ENCODE data around the gene FEZF2. TPM values are rescaled to one million over a fixed set of nuclear protein-coding genes. Genes with fewer than 3 reads are reported as not detected.

FEZF2 gene
- total RNA-seq, 2 donors from 2014 or later = not detected

- Histone ChIP-seq H3K27ac (no peak overlapping the region), H3K36me3 (replicated peaks in 1 of 2; ENCODE audit: insufficient read depth in 1 of 2, low read depth in 2 of 2) (no peaks in the 10 kb centered on the region), H3K4me1 (peaks cover 2% of the 10 kb centered on the region), H3K27me3 (peaks cover 0 to 8% of the 10 kb centered on the region in 2 donors), H3K9me3 (no peaks in the 10 kb centered on the region), H3K4me3 (no peak overlapping the region)
- WGBS, 2 donors = 72 to 77% methylated on average over 6 of the region's 6 CpGs
- intact Hi-C loops (cut with DNase I) = no loop called here
- ATAC-seq = no peak
- TF ChIP-seq, protein P1, sequence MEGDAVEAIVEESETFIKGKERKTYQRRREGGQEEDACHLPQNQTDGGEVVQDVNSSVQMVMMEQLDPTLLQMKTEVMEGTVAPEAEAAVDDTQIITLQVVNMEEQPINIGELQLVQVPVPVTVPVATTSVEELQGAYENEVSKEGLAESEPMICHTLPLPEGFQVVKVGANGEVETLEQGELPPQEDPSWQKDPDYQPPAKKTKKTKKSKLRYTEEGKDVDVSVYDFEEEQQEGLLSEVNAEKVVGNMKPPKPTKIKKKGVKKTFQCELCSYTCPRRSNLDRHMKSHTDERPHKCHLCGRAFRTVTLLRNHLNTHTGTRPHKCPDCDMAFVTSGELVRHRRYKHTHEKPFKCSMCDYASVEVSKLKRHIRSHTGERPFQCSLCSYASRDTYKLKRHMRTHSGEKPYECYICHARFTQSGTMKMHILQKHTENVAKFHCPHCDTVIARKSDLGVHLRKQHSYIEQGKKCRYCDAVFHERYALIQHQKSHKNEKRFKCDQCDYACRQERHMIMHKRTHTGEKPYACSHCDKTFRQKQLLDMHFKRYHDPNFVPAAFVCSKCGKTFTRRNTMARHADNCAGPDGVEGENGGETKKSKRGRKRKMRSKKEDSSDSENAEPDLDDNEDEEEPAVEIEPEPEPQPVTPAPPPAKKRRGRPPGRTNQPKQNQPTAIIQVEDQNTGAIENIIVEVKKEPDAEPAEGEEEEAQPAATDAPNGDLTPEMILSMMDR (IDR thresholded peaks at IDR 0.05) = no peak
- TF ChIP-seq POLR2A (IDR thresholded peaks at IDR 0.05) = no peak
- no peak for DNase-seq
Measured at GRCh38 chr3:62363275-62363674, 10.1 kb downstream of the FEZF2 start.

- no peak for DNase-seq
- Histone ChIP-seq H3K27me3 (no peaks in the 10 kb centered on the region), H3K9me3 (no peaks in the 10 kb centered on the region), H3K4me1 (no peaks in the 10 kb centered on the region), H3K4me3 (no peak overlapping the region), H3K36me3 (replicated peaks in 1 of 2; ENCODE audit: insufficient read depth in 1 of 2, low read depth in 2 of 2) (no peaks in the 10 kb centered on the region), H3K27ac (no peak overlapping the region)
- intact Hi-C loops (cut with DNase I) = no loop called here
- WGBS, 2 donors = 46 to 57% methylated on average over 3 of the region's 3 CpGs
- TF ChIP-seq, protein P1 (IDR thresholded peaks at IDR 0.05) = no peak
- TF ChIP-seq POLR2A (IDR thresholded peaks at IDR 0.05) = no peak
- no peak for ATAC-seq
Measured at GRCh38 chr3:62361824-62362223, 11.5 kb downstream of the FEZF2 start.

DNA sequence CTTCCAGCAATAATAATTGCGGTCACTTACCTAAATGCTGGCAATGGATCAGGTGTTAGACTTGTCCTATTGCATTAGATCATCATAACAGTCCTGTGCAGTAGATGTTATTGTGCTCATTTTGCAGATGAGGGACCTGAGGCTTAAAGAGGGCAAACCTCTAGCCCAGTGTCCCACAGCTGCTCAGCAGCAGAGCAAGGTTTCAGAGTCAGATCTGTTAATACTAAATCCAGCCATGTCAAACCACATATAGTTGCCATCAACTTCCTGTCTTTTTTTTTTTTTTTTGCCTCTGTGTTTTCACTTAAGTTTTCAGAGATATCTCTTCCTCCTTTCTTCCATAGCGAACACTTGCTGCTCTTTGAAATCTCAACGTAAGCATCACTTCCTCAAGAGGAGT is 12.1 kb downstream of the FEZF2 start:
- DNase-seq (no peak), ATAC-seq (no peak)
- no peaks in the 10 kb centered on the region for H3K27me3 ChIP-seq
- no peak for TF ChIP-seq POLR2A (IDR thresholded peaks at IDR 0.05)
- TF ChIP-seq, protein P1 (IDR thresholded peaks at IDR 0.05) = no peak
- no peaks in the 10 kb centered on the region for H3K36me3 ChIP-seq (replicated peaks in 1 of 2; ENCODE audit: insufficient read depth in 1 of 2, low read depth in 2 of 2)
- H3K4me1 ChIP-seq = no peaks in the 10 kb centered on the region
- 68 to 92% methylated on average over 3 of the region's 3 CpGs for WGBS, 2 donors
- H3K27ac ChIP-seq = no peak overlapping the region
- no peaks in the 10 kb centered on the region for H3K9me3 ChIP-seq
- intact Hi-C loops (cut with DNase I) = no loop called here
- H3K4me3 ChIP-seq = no peak overlapping the region

DNA sequence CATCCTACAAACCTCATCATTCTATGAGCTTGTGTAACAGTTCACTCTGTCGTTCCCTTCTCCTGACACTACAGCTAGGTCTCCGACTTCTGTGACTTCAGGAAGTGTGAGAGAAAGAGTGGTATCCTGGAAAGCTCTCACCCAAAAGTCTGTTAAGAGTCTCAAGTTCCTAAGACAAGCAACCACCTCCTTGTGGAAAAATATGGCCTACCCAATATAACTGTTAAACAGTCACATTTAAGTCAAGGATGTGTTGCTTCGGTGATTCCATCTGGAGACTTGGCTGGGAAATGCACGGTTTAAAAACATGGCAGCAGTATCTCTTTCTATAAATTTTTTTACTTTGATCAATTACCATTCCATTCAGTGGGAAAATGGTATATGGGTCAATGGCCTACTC is 13.8 kb downstream of the FEZF2 start:
- no peak for DNase-seq
- Histone ChIP-seq H3K4me1 (no peaks in the 10 kb centered on the region), H3K27ac (no peak overlapping the region), H3K36me3 (replicated peaks in 1 of 2; ENCODE audit: insufficient read depth in 1 of 2, low read depth in 2 of 2) (no peaks in the 10 kb centered on the region), H3K27me3 (no peaks in the 10 kb centered on the region), H3K4me3 (no peak overlapping the region), H3K9me3 (no peaks in the 10 kb centered on the region)
- intact Hi-C loops (cut with DNase I) = no loop called here
- no peak for ATAC-seq
- WGBS, 2 donors = 84 to 87% methylated on average over 4 of the region's 4 CpGs
- TF ChIP-seq POLR2A (IDR thresholded peaks at IDR 0.05) = no peak
- TF ChIP-seq, protein P1 (IDR thresholded peaks at IDR 0.05) = no peak

GRCh38 chr3:62356356-62356755 is 17.0 kb downstream of the FEZF2 start:
- no peak for DNase-seq
- H3K4me3 ChIP-seq = no peak overlapping the region
- intact Hi-C loops (cut with DNase I) = no loop called here
- H3K9me3 ChIP-seq = no peaks in the 10 kb centered on the region
- no peaks in the 10 kb centered on the region for H3K4me1 ChIP-seq
- no peak for TF ChIP-seq POLR2A (IDR thresholded peaks at IDR 0.05)
- TF ChIP-seq, protein P1 (IDR thresholded peaks at IDR 0.05) = no peak
- no peaks in the 10 kb centered on the region for H3K27me3 ChIP-seq
- H3K36me3 ChIP-seq (replicated peaks in 1 of 2; ENCODE audit: insufficient read depth in 1 of 2, low read depth in 2 of 2) = no peaks in the 10 kb centered on the region
- H3K27ac ChIP-seq = no peak overlapping the region
- no peak for ATAC-seq
